HepG2 (cell line): ENCODE results near the gene DNASE2. TPM values are rescaled to one million over a fixed set of nuclear protein-coding genes. Genes with fewer than 3 reads are reported as not detected.

ENCODE experiments used
- FIP1L1 ChIP-seq: fragments of 200-400 bp; formaldehyde crosslinking; IDR thresholded peaks from 2 replicates; pipeline ENCODE4 v1.6.1; 2018; ENCODE audit warnings: low read depth, mild to moderate bottlenecking, low read length, moderate library complexity, borderline replicate concordance; ENCODE audit not compliant: insufficient read depth
- GMEB1 ChIP-seq: sonication (generic); formaldehyde crosslinking; IDR thresholded peaks from 2 replicates; pipeline ENCODE4 v1.5.1; 2020; ENCODE audit warnings: missing genetic modification reagents, mild to moderate bottlenecking, borderline replicate concordance
- HDAC1 ChIP-seq: sonication (generic); formaldehyde crosslinking; IDR thresholded peaks from 2 replicates; pipeline ENCODE4 v1.5.1; 2020; ENCODE audit warnings: mild to moderate bottlenecking, missing genetic modification reagents
- MIER2 ChIP-seq: IDR thresholded peaks from 2 replicates; pipeline ENCODE4 v1.6.1; 2016; ENCODE audit warnings: missing biosample characterization, missing genetic modification reagents
- MTA1 ChIP-seq: sonication (generic); formaldehyde crosslinking; IDR thresholded peaks from 2 replicates; pipeline ENCODE4 v1.4.0; 2020; ENCODE audit warnings: missing genetic modification reagents, mild to moderate bottlenecking, borderline replicate concordance
- NRL ChIP-seq: sonication (generic); formaldehyde crosslinking; IDR thresholded peaks from 2 replicates; pipeline ENCODE4 v1.5.0; 2020; ENCODE audit warnings: missing genetic modification reagents, mild to moderate bottlenecking, moderate library complexity, borderline replicate concordance
- POLR2G ChIP-seq: fragments of 200-400 bp; formaldehyde crosslinking; IDR thresholded peaks from 2 replicates; pipeline ENCODE4 v1.6.1; 2018; ENCODE audit warnings: mild to moderate bottlenecking, low read depth, low read length, moderate library complexity
- RAD21 ChIP-seq: fragments of 450-650 bp; formaldehyde crosslinking; IDR thresholded peaks from 2 replicates; pipeline ENCODE4 v1.5.0; 2020; ENCODE audit warnings: mild to moderate bottlenecking
- RARG ChIP-seq: sonication (generic); formaldehyde crosslinking; IDR thresholded peaks from 2 replicates; pipeline ENCODE4 v1.4.0; 2020; ENCODE audit warnings: low read depth, mild to moderate bottlenecking, missing genetic modification reagents
- THAP8 ChIP-seq: sonication (generic); formaldehyde crosslinking; IDR thresholded peaks from 2 replicates; pipeline ENCODE4 v1.5.1; 2020; ENCODE audit warnings: missing genetic modification reagents, mild to moderate bottlenecking, borderline replicate concordance
- TP53 ChIP-seq: sonication (generic); formaldehyde crosslinking; conservative IDR thresholded peaks from 2 replicates; pipeline ENCODE4 v1.4.0; 2020; ENCODE audit warnings: missing genetic modification reagents
- ZHX2 ChIP-seq, 2 experiments: sonication (generic) in 1 of 2; formaldehyde crosslinking in 1 of 2; IDR thresholded peaks; 2 replicates each; pipeline versions ENCODE4 v1.6.1 to v1.9.0; 2014 to 2022; ENCODE audit warnings: antibody characterized with exemption in 1 of 2, borderline replicate concordance in 1 of 2, inconsistent platforms in 1 of 2, low read depth in 1 of 2, missing genetic modification reagents in 1 of 2
- ZNF292 ChIP-seq: sonication (generic); formaldehyde crosslinking; IDR thresholded peaks from 2 replicates; pipeline ENCODE4 v1.8.1; 2022; ENCODE audit warnings: mild to moderate bottlenecking, low read depth, missing genetic modification reagents, borderline replicate concordance
- ZNF580 ChIP-seq: IDR thresholded peaks from 2 replicates; pipeline ENCODE4 v1.6.1; 2016; ENCODE audit warnings: low read depth, borderline replicate concordance
- ZNF589 ChIP-seq: sonication (generic); formaldehyde crosslinking; conservative IDR thresholded peaks from 2 replicates; pipeline ENCODE4 v1.8.0; 2022; ENCODE audit warnings: mild to moderate bottlenecking, moderate library complexity, missing genetic modification reagents
- polyA plus RNA-seq, 8 experiments: library from polyadenylated mRNA; depleted of rRNA in 3 of 8; stranded (reverse) in 7 of 8; unstranded in 1 of 8; fragments of >200 nt; fragmentation: Illumina TruSeq in 4 of 8; extraction: Trizol in 4 of 8; gene quantifications; 2 replicates each; pipeline versions ENCODE4 v1.2.1 to v1.2.3, GENCODE V29; 2011 to 2016; ENCODE audit warnings: low read depth in 4 of 8, missing spikeins in 1 of 8, mixed read lengths in 1 of 8; ENCODE audit not compliant: insufficient read depth in 1 of 8
- total RNA-seq, 5 experiments: library from RNA; depleted of rRNA; stranded (reverse); fragments of >200 nt; fragmentation: Illumina TruSeq; extraction: Trizol; gene quantifications; 2 replicates each; pipeline ENCODE4 v1.2.3, GENCODE V29; 2016; ENCODE audit warnings: low read depth in 1 of 5

The DNASE2 gene
- total and polyA plus RNA-seq, 2 of the 13 experiments (the other 11 are each of a cell fraction or from before 2014, with no cell fraction given) = 7.5 to 16.2 TPM

GRCh38 chr19:12884926-12885748 lies 3.9 kb upstream of the DNASE2 start (continued):
- TF ChIP-seq ZHX2 (IDR thresholded peaks at IDR 0.05; ENCODE audit: low read depth) (0 out of 2 replicates have a peak, but pooled peaks have one; percentile 5), ZHX2 (CRISPR knock-in tag; IDR thresholded peaks at IDR 0.05; ENCODE audit: borderline replicate concordance) (no peak), NRL (CRISPR knock-in tag) (peak; percentile 54; the same call in 1 of the 2 replicates), MIER2 (CRISPR knock-in tag) (no peak), ZNF589 (CRISPR knock-in tag) (0 out of 2 replicates have a peak, but pooled peaks have one; percentile 49), RARG (CRISPR knock-in tag) (no peak), FIP1L1 (no peak), TP53 (no peak), RAD21 (CRISPR knock-in tag) (peak; percentile 80), THAP8 (CRISPR knock-in tag) (peak; percentile 58; the same call in 1 of the 2 replicates), MTA1 (CRISPR knock-in tag) (peak; percentile 24; the same call in 1 of the 2 replicates), GMEB1 (CRISPR knock-in tag) (peak; percentile 67), HDAC1 (CRISPR knock-in tag) (peak; percentile 29; the same call in 1 of the 2 replicates), ZNF580 (CRISPR knock-in tag) (0 out of 2 replicates have a peak, but pooled peaks have one; percentile 35), POLR2G (peak; percentile 45; the same call in 1 of the 2 replicates), ZNF292 (CRISPR knock-in tag) (0 out of 2 replicates have a peak, but pooled peaks have one; percentile 25)
